SU-DHL-6 (cell line): ENCODE results near the gene SHISA5.

Source experiments
- H2AFZ ChIP-seq: fragments of 200-600 bp; sonication (generic); 2 replicates; pipeline ENCODE4 v1.6.1; 2014; ENCODE audit warnings: low read depth, mild to moderate bottlenecking, moderate library complexity, mixed read lengths, antibody characterized with exemption, low read length; ENCODE audit not compliant: severe bottlenecking
- H3F3A ChIP-seq: fragments of 200-600 bp; shearing (Covaris generic); 2 replicates; pipeline ENCODE4 v1.6.0; 2016; ENCODE audit warnings: antibody characterized with exemption, mild to moderate bottlenecking; ENCODE audit not compliant: insufficient read depth
- H3K27ac ChIP-seq: fragments of 200-600 bp; sonication (generic); 2 replicates; pipeline ENCODE4 v1.5.1; 2016; ENCODE audit warnings: low read depth, mild to moderate bottlenecking, low read length, moderate library complexity, mixed read lengths
- H3K27me3 ChIP-seq: fragments of 200-600 bp; sonication (generic), shearing (Covaris generic); 2 replicates; pipeline ENCODE4 v1.6.0; 2014; ENCODE audit warnings: mild to moderate bottlenecking, low read length
- H3K36me3 ChIP-seq: fragments of 200-600 bp; sonication (generic); 2 replicates; pipeline ENCODE4 v1.6.1; 2014; ENCODE audit warnings: mild to moderate bottlenecking, low read length, mixed read lengths
- H3K4me2 ChIP-seq: fragments of 300-600, 200-600 bp; shearing (Covaris generic), sonication (generic); 2 replicates; pipeline ENCODE4 v1.6.0; 2014; ENCODE audit warnings: low read length, low read depth, mild to moderate bottlenecking; ENCODE audit not compliant: poor library complexity, severe bottlenecking
- H3K4me3 ChIP-seq: fragments of 200-600 bp; sonication (generic); 2 replicates; pipeline ENCODE4 v1.5.1; 2014; ENCODE audit warnings: antibody characterized with exemption, low read length, mild to moderate bottlenecking, mixed read lengths; ENCODE audit not compliant: insufficient read depth, poor library complexity, severe bottlenecking
- H3K79me2 ChIP-seq: fragments of 200-600 bp; sonication (generic); 2 replicates; pipeline ENCODE4 v1.6.1; 2014; ENCODE audit warnings: mild to moderate bottlenecking, low read length, moderate library complexity; ENCODE audit not compliant: insufficient read depth
- H3K9ac ChIP-seq: fragments of 200-600 bp; sonication (generic); 2 replicates; pipeline ENCODE4 v1.7.0; 2014; ENCODE audit warnings: mild to moderate bottlenecking, low read length
- H3K9me2 ChIP-seq: fragments of 200-600 bp; sonication (generic); replicated peaks from 2 replicates; pipeline ENCODE4 v1.6.1; 2014; ENCODE audit warnings: low read length; ENCODE audit not compliant: insufficient read depth
- H3K9me3 ChIP-seq: fragments of 200-600 bp; sonication (generic); 2 replicates; pipeline ENCODE4 v1.6.1; 2014; ENCODE audit warnings: low read length, mixed read lengths; ENCODE audit not compliant: insufficient read depth
- H4K20me1 ChIP-seq: fragments of 200-600 bp; sonication (generic); 2 replicates; pipeline ENCODE4 v1.6.1; 2014; ENCODE audit warnings: low read depth, mild to moderate bottlenecking, antibody characterized with exemption, low read length, moderate library complexity, mixed read lengths
- CTCF ChIP-seq: fragments of 200-600 bp; sonication (generic); IDR thresholded peaks from one replicate; pipeline ENCODE4 v1.5.1; 2017; ENCODE audit warnings: antibody characterized with exemption, mild to moderate bottlenecking, low read length, moderate library complexity; ENCODE audit not compliant: insufficient read depth, poor library complexity, severe bottlenecking
- EZH2phosphoT487 ChIP-seq: fragments of 200-600 bp; sonication (generic), shearing (Covaris generic); conservative IDR thresholded peaks from 2 replicates; pipeline ENCODE4 v1.6.1; 2018; ENCODE audit warnings: mild to moderate bottlenecking, antibody characterized with exemption, low read length, moderate library complexity, mixed read lengths

The SHISA5 gene

GRCh38 chr3:48472923-48473616 lies 30.9 kb downstream of the SHISA5 start:
- peak overlapping the region; percentile 68 for H3K4me2 ChIP-seq
- H4K20me1 ChIP-seq: no peaks in the 10 kb centered on the region
- H3K9me2 ChIP-seq: no peaks in the 10 kb centered on the region
- H2AFZ ChIP-seq: peak overlapping the region; percentile 72
- peaks cover 4% of the 10 kb centered on the region; the same call in 1 of the 2 replicates for H3K79me2 ChIP-seq
- no peaks in the 10 kb centered on the region for H3K27me3 ChIP-seq
- H3K9me3 ChIP-seq: no peaks in the 10 kb centered on the region
- no peak for TF ChIP-seq EZH2phosphoT487
- TF ChIP-seq CTCF: peak; percentile 54
- no peaks in the 10 kb centered on the region for H3K36me3 ChIP-seq
- H3K4me3 ChIP-seq: peak overlapping the region; percentile 70
- H3K27ac ChIP-seq: peak overlapping the region; percentile 81
- H3K9ac ChIP-seq: peak overlapping the region; percentile 71
- H3F3A ChIP-seq: peaks cover 17% of the 10 kb centered on the region

GRCh38 chr3:48472673-48472922 lies 31.4 kb downstream of the SHISA5 start:
- Histone ChIP-seq H3K9me2 (no peaks in the 10 kb centered on the region), H3K36me3 (no peaks in the 10 kb centered on the region), H3K9ac (peak overlapping the region; percentile 71), H2AFZ (peak overlapping the region; percentile 72), H3K4me2 (peak overlapping the region; percentile 68), H3K27me3 (no peaks in the 10 kb centered on the region), H4K20me1 (no peaks in the 10 kb centered on the region), H3K27ac (peak overlapping the region; percentile 81), H3F3A (peaks cover 17% of the 10 kb centered on the region), H3K4me3 (peak overlapping the region; percentile 70), H3K9me3 (no peaks in the 10 kb centered on the region), H3K79me2 (peaks cover 9% of the 10 kb centered on the region; the same call in 1 of the 2 replicates)
- TF ChIP-seq EZH2phosphoT487 (no peak), CTCF (no peak)

- H3K4me2 ChIP-seq: peak overlapping the region; percentile 28
- peaks cover 19% of the 10 kb centered on the region for H3F3A ChIP-seq
- H4K20me1 ChIP-seq: no peaks in the 10 kb centered on the region
- H3K27me3 ChIP-seq: no peaks in the 10 kb centered on the region
- no peaks in the 10 kb centered on the region for H3K9me3 ChIP-seq
- H3K9ac ChIP-seq: peak overlapping the region; percentile 36; the same call in 1 of the 2 replicates
- no peak overlapping the region for H3K4me3 ChIP-seq
- no peaks in the 10 kb centered on the region for H3K36me3 ChIP-seq
- no peaks in the 10 kb centered on the region for H3K9me2 ChIP-seq
- H3K79me2 ChIP-seq: peaks cover 22% of the 10 kb centered on the region; the same call in 1 of the 2 replicates
- H3K27ac ChIP-seq: peak overlapping the region; percentile 61
- TF ChIP-seq EZH2phosphoT487 (no peak), CTCF (no peak)
- no peak overlapping the region for H2AFZ ChIP-seq
Observed at GRCh38 chr3:48470286-48470685, 33.7 kb downstream of the SHISA5 start.
